ENCODE results near the gene DDX4.
"Not testable (repeated sequence)": the region's sequence is repeated elsewhere in the genome, so short reads cannot be mapped to it uniquely, and the experiment has no call there.

Gene DDX4

GRCh38 chr5:55750499-55750898 is 12.6 kb downstream of the DDX4 start:
- Histone ChIP-seq H3K36me3 (no peaks in the 10 kb centered on the region), H3K9me3 (no peaks in the 10 kb centered on the region), H3K4me3 (ENCODE audit: low read depth in 1 of 2, low read length in 1 of 2) (no peak overlapping the region), H3K27me3 (peaks cover 15% of the 10 kb centered on the region), H3K4me1 (ENCODE audit: control insufficient read depth in 1 of 2, insufficient read depth in 1 of 2, low read depth in 1 of 2, low read length in 1 of 2) (no peaks in the 10 kb centered on the region), H3K27ac (no peak overlapping the region)
- TF ChIP-seq CTCF (IDR thresholded peaks at IDR 0.05): no peak

- Histone ChIP-seq H3K9me3 (no peaks in the 10 kb centered on the region), H3K4me3 (ENCODE audit: low read depth in 1 of 2, low read length in 1 of 2) (no peak overlapping the region), H3K4me1 (ENCODE audit: control insufficient read depth in 1 of 2, insufficient read depth in 1 of 2, low read depth in 1 of 2, low read length in 1 of 2) (no peaks in the 10 kb centered on the region), H3K27ac (no peak overlapping the region), H3K27me3 (no peaks in the 10 kb centered on the region), H3K36me3 (no peaks in the 10 kb centered on the region)
- TF ChIP-seq CTCF (IDR thresholded peaks at IDR 0.05): no peak
Observed at GRCh38 chr5:55758231-55758630, 20.4 kb downstream of the DDX4 start.

GRCh38 chr5:55758714-55759113 is 20.9 kb downstream of the DDX4 start:
- Histone ChIP-seq H3K4me1 (ENCODE audit: control insufficient read depth in 1 of 2, insufficient read depth in 1 of 2, low read depth in 1 of 2, low read length in 1 of 2) (no peaks in the 10 kb centered on the region), H3K27ac (no peak overlapping the region), H3K4me3 (ENCODE audit: low read depth in 1 of 2, low read length in 1 of 2) (no peak overlapping the region), H3K9me3 (no peaks in the 10 kb centered on the region), H3K36me3 (no peaks in the 10 kb centered on the region), H3K27me3 (no peaks in the 10 kb centered on the region)
- TF ChIP-seq CTCF (IDR thresholded peaks at IDR 0.05): no peak

- not testable (repeated sequence) for H3K4me1 ChIP-seq (ENCODE audit: control insufficient read depth in 1 of 2, insufficient read depth in 1 of 2, low read depth in 1 of 2, low read length in 1 of 2); H3K4me3 ChIP-seq (ENCODE audit: low read depth in 1 of 2, low read length in 1 of 2); H3K36me3 ChIP-seq; H3K27ac ChIP-seq; H3K9me3 ChIP-seq; H3K27me3 ChIP-seq
Observed at GRCh38 chr5:55761721-55762120, 23.9 kb downstream of the DDX4 start.

GRCh38 chr5:55763746-55764420 is 26.0 kb downstream of the DDX4 start:
- no peaks in the 10 kb centered on the region for H3K27me3 ChIP-seq
- H3K4me1 ChIP-seq (ENCODE audit: control insufficient read depth in 1 of 2, insufficient read depth in 1 of 2, low read depth in 1 of 2, low read length in 1 of 2): no peaks in the 10 kb centered on the region
- no peaks in the 10 kb centered on the region for H3K36me3 ChIP-seq
- H3K9me3 ChIP-seq: no peaks in the 10 kb centered on the region
- H3K4me3 ChIP-seq (ENCODE audit: low read depth in 1 of 2, low read length in 1 of 2): no peak overlapping the region
- no peak for TF ChIP-seq CTCF (IDR thresholded peaks at IDR 0.05)
- H3K27ac ChIP-seq: no peak overlapping the region

GRCh38 chr5:55768279-55768678 is 30.4 kb downstream of the DDX4 start:
- no peak for TF ChIP-seq CTCF (IDR thresholded peaks at IDR 0.05)
- Histone ChIP-seq H3K36me3 (no peaks in the 10 kb centered on the region), H3K4me3 (ENCODE audit: low read depth in 1 of 2, low read length in 1 of 2) (no peak overlapping the region), H3K27ac (no peak overlapping the region), H3K4me1 (ENCODE audit: control insufficient read depth in 1 of 2, insufficient read depth in 1 of 2, low read depth in 1 of 2, low read length in 1 of 2) (no peaks in the 10 kb centered on the region), H3K27me3 (no peaks in the 10 kb centered on the region), H3K9me3 (no peaks in the 10 kb centered on the region)

Data from neutrophil (primary cell).